ENCODE data around the gene TBC1D23. TPM values are rescaled to one million over a fixed set of nuclear protein-coding genes. Genes with fewer than 3 reads are reported as not detected.

Gene TBC1D23
- total and polyA plus RNA-seq, 4 donors, result 8.7 to 30.3 (median 17.8) TPM

DNA sequence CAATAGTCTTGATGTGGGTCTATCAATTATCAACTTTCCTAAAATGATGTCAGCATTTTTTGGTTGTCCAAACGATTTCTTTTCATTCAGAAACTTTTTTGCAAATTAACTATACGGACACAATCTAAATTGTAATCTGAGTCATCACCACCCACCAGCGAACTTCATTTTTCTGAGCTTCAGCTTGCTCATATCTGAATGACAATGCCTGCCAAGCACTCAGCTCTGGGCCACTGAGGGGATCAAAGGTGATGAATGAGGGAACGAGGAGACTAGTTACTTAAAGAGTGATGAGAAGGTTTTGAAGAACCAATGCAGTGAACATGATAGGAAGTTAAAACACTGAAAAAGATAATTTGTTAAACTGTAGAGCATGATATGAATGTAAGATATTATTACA lies 14.9 kb upstream of the TBC1D23 start:
- H3K4me3 ChIP-seq (ENCODE audit: low read depth in 1 of 3, low read length in 3 of 3), result no peak overlapping the region
- H3K27me3 ChIP-seq (ENCODE audit: control insufficient read depth in 4 of 4, insufficient read depth in 4 of 4, low read length in 3 of 4), result no peaks in the 10 kb centered on the region
- 51% methylated on average over 4 of the region's 4 CpGs for WGBS
- DNase-seq (ENCODE audit: low spot score), result no peak
- no peak overlapping the region for H3K27ac ChIP-seq (ENCODE audit: low read depth in 1 of 2, low read length in 2 of 2)
- TF ChIP-seq GABPA (IDR thresholded peaks at IDR 0.05 in 1 of 2, conservative IDR thresholded peaks at IDR 0.05 in 1 of 2) (no peak), HNF4G (IDR thresholded peaks at IDR 0.05) (no peak), FOXA2 (IDR thresholded peaks at IDR 0.05) (no peak), JUND (IDR thresholded peaks at IDR 0.05) (no peak), FOXA1 (IDR thresholded peaks at IDR 0.05) (no peak), NR2F2 (IDR thresholded peaks at IDR 0.05) (no peak), EGR1 (IDR thresholded peaks at IDR 0.05; ENCODE audit: low read depth in 2 of 2) (no peak), YY1 (IDR thresholded peaks at IDR 0.05) (no peak), TAF1 (conservative IDR thresholded peaks at IDR 0.05) (no peak), RAD21 (IDR thresholded peaks at IDR 0.05) (no peak), RXRA (IDR thresholded peaks at IDR 0.05) (no peak), HNF4A (conservative IDR thresholded peaks at IDR 0.05) (no peak), SP1 (IDR thresholded peaks at IDR 0.05) (no peak)
- TF ChIP-seq, protein P1, sequence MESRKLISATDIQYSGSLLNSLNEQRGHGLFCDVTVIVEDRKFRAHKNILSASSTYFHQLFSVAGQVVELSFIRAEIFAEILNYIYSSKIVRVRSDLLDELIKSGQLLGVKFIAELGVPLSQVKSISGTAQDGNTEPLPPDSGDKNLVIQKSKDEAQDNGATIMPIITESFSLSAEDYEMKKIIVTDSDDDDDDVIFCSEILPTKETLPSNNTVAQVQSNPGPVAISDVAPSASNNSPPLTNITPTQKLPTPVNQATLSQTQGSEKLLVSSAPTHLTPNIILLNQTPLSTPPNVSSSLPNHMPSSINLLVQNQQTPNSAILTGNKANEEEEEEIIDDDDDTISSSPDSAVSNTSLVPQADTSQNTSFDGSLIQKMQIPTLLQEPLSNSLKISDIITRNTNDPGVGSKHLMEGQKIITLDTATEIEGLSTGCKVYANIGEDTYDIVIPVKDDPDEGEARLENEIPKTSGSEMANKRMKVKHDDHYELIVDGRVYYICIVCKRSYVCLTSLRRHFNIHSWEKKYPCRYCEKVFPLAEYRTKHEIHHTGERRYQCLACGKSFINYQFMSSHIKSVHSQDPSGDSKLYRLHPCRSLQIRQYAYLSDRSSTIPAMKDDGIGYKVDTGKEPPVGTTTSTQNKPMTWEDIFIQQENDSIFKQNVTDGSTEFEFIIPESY (IDR thresholded peaks at IDR 0.05), result no peak
- TF ChIP-seq, protein P2, sequence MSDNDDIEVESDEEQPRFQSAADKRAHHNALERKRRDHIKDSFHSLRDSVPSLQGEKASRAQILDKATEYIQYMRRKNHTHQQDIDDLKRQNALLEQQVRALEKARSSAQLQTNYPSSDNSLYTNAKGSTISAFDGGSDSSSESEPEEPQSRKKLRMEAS (IDR thresholded peaks at IDR 0.05), result no peak
- TF ChIP-seq, protein P3, sequence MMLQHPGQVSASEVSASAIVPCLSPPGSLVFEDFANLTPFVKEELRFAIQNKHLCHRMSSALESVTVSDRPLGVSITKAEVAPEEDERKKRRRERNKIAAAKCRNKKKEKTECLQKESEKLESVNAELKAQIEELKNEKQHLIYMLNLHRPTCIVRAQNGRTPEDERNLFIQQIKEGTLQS (IDR thresholded peaks at IDR 0.05), result no peak
- TF ChIP-seq, protein P4, sequence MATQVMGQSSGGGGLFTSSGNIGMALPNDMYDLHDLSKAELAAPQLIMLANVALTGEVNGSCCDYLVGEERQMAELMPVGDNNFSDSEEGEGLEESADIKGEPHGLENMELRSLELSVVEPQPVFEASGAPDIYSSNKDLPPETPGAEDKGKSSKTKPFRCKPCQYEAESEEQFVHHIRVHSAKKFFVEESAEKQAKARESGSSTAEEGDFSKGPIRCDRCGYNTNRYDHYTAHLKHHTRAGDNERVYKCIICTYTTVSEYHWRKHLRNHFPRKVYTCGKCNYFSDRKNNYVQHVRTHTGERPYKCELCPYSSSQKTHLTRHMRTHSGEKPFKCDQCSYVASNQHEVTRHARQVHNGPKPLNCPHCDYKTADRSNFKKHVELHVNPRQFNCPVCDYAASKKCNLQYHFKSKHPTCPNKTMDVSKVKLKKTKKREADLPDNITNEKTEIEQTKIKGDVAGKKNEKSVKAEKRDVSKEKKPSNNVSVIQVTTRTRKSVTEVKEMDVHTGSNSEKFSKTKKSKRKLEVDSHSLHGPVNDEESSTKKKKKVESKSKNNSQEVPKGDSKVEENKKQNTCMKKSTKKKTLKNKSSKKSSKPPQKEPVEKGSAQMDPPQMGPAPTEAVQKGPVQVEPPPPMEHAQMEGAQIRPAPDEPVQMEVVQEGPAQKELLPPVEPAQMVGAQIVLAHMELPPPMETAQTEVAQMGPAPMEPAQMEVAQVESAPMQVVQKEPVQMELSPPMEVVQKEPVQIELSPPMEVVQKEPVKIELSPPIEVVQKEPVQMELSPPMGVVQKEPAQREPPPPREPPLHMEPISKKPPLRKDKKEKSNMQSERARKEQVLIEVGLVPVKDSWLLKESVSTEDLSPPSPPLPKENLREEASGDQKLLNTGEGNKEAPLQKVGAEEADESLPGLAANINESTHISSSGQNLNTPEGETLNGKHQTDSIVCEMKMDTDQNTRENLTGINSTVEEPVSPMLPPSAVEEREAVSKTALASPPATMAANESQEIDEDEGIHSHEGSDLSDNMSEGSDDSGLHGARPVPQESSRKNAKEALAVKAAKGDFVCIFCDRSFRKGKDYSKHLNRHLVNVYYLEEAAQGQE (IDR thresholded peaks at IDR 0.05), result no peak
- TF ChIP-seq, protein P5, sequence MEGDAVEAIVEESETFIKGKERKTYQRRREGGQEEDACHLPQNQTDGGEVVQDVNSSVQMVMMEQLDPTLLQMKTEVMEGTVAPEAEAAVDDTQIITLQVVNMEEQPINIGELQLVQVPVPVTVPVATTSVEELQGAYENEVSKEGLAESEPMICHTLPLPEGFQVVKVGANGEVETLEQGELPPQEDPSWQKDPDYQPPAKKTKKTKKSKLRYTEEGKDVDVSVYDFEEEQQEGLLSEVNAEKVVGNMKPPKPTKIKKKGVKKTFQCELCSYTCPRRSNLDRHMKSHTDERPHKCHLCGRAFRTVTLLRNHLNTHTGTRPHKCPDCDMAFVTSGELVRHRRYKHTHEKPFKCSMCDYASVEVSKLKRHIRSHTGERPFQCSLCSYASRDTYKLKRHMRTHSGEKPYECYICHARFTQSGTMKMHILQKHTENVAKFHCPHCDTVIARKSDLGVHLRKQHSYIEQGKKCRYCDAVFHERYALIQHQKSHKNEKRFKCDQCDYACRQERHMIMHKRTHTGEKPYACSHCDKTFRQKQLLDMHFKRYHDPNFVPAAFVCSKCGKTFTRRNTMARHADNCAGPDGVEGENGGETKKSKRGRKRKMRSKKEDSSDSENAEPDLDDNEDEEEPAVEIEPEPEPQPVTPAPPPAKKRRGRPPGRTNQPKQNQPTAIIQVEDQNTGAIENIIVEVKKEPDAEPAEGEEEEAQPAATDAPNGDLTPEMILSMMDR (IDR thresholded peaks at IDR 0.05; ENCODE audit: low read depth, low read length, missing input control), result no peak
- no peak overlapping the region for H3K9ac ChIP-seq (ENCODE audit: low read depth in 1 of 2, low read length in 2 of 2)
- H3K36me3 ChIP-seq (ENCODE audit: control insufficient read depth in 4 of 4, insufficient read depth in 3 of 4, low read depth in 1 of 4, low read length in 3 of 4), result no peaks in the 10 kb centered on the region
- H3K9me3 ChIP-seq (ENCODE audit: control insufficient read depth in 4 of 4, low read length in 3 of 4), result no peaks in the 10 kb centered on the region
- no peaks in the 10 kb centered on the region for H3K4me1 ChIP-seq (ENCODE audit: control insufficient read depth in 4 of 4, insufficient read depth in 4 of 4, low read length in 3 of 4)

Data from liver (tissue), 9 donors.